Esophagus muscularis mucosa (tissue), 3 donors: ENCODE results near the gene DNAH11.

Source experiments
- CTCF ChIP-seq, 3 experiments: fragments of 200-600 bp in 2 of 3; fragments of 450-650 bp in 1 of 3; sonication (generic) in 2 of 3; IDR thresholded peaks; one replicate each; pipeline ENCODE4 v1.5.1; 2017 to 2019; ENCODE audit warnings: antibody characterized with exemption in 3 of 3, mild to moderate bottlenecking in 2 of 3, moderate library complexity in 1 of 3
- POLR2A ChIP-seq: fragments of 450-650 bp; IDR thresholded peaks from one replicate; pipeline ENCODE4 v1.6.1; 2017; ENCODE audit warnings: antibody characterized with exemption, moderate library complexity, mild to moderate bottlenecking, low read depth
- POLR2AphosphoS5 ChIP-seq, 2 donors: sonication (generic); formaldehyde crosslinking; IDR thresholded peaks; one replicate each; pipeline ENCODE4 v1.6.1; 2017; ENCODE audit warnings: antibody characterized with exemption in 2 of 2

- TF ChIP-seq CTCF (IDR thresholded peaks at IDR 0.05) (no peak), POLR2A (no peak), POLR2AphosphoS5 (IDR thresholded peaks at IDR 0.05) (no peak)
Measured at GRCh38 chr7:21844742-21845141, 301.9 kb downstream of the DNAH11 start.
